Loucy (cell line): ENCODE data around the gene SNU13.
A peak's percentile ranks its signal among the peaks of the same experiment; 100 is the strongest.

Experiments used
- H2AFZ ChIP-seq: fragments of 200-600 bp; sonication (generic); 2 replicates; pipeline ENCODE4 v1.6.0; 2016; ENCODE audit warnings: antibody characterized with exemption, mild to moderate bottlenecking, low read length, moderate library complexity
- H3F3A ChIP-seq: fragments of 200-600 bp; 2 replicates; pipeline ENCODE4 v1.6.0; 2016; ENCODE audit warnings: antibody characterized with exemption, low read depth, mild to moderate bottlenecking
- H3K27me3 ChIP-seq: fragments of 200-600 bp; sonication (generic); 2 replicates; pipeline ENCODE4 v1.6.1; 2014; ENCODE audit warnings: low read length, mild to moderate bottlenecking; ENCODE audit not compliant: insufficient read depth, poor library complexity, severe bottlenecking
- H3K36me3 ChIP-seq: fragments of 200-600 bp; sonication (generic); 2 replicates; pipeline ENCODE4 v1.6.1; 2016; ENCODE audit warnings: low read length; ENCODE audit not compliant: insufficient read depth
- H3K4me1 ChIP-seq: fragments of 200-600 bp; sonication (generic); 2 replicates; pipeline ENCODE4 v1.5.1; 2014; ENCODE audit warnings: low read length, mild to moderate bottlenecking; ENCODE audit not compliant: insufficient read depth, poor library complexity, severe bottlenecking
- H3K4me2 ChIP-seq: fragments of 200-600 bp; sonication (generic); 2 replicates; pipeline ENCODE4 v1.6.0; 2014; ENCODE audit warnings: antibody characterized with exemption, low read length, low read depth, mild to moderate bottlenecking; ENCODE audit not compliant: poor library complexity, severe bottlenecking
- H3K4me3 ChIP-seq: fragments of 200-600 bp; sonication (generic); 2 replicates; pipeline ENCODE4 v1.5.1; 2014; ENCODE audit warnings: low read length, mild to moderate bottlenecking, mixed read lengths; ENCODE audit not compliant: poor library complexity, severe bottlenecking
- H3K79me2 ChIP-seq: fragments of 200-600 bp; sonication (generic); 2 replicates; pipeline ENCODE4 v1.6.1; 2014; ENCODE audit warnings: low read length; ENCODE audit not compliant: insufficient read depth
- H3K9ac ChIP-seq: fragments of 200-600 bp; sonication (generic); 2 replicates; pipeline ENCODE4 v1.6.0; 2014; ENCODE audit warnings: mild to moderate bottlenecking, low read depth, low read length, moderate library complexity; ENCODE audit not compliant: poor library complexity, severe bottlenecking
- H3K9me2 ChIP-seq: fragments of 200-600 bp; sonication (generic); replicated peaks from 2 replicates; pipeline ENCODE4 v1.6.1; 2016; ENCODE audit warnings: low read depth, low read length, mixed read lengths
- H3K9me3 ChIP-seq: fragments of 200-600 bp; sonication (generic); 2 replicates; pipeline ENCODE4 v1.6.1; 2014; ENCODE audit warnings: mild to moderate bottlenecking, antibody characterized with exemption, low read length, low read depth; ENCODE audit not compliant: insufficient read depth
- H4K20me1 ChIP-seq: fragments of 200-600 bp; sonication (generic); 2 replicates; pipeline ENCODE4 v1.6.0; 2014; ENCODE audit warnings: antibody characterized with exemption, low read length, mild to moderate bottlenecking; ENCODE audit not compliant: insufficient read depth, poor library complexity, severe bottlenecking
- CTCF ChIP-seq: fragments of 200-600 bp; sonication (generic); conservative IDR thresholded peaks from 2 replicates; pipeline ENCODE4 v1.5.1; 2014; ENCODE audit warnings: mild to moderate bottlenecking, antibody characterized with exemption, low read length
- EZH2phosphoT487 ChIP-seq: fragments of 200-600 bp; IDR thresholded peaks from 2 replicates; pipeline ENCODE4 v1.6.1; 2018; ENCODE audit warnings: antibody characterized with exemption, mild to moderate bottlenecking, moderate library complexity, borderline replicate concordance

The SNU13 gene

DNA sequence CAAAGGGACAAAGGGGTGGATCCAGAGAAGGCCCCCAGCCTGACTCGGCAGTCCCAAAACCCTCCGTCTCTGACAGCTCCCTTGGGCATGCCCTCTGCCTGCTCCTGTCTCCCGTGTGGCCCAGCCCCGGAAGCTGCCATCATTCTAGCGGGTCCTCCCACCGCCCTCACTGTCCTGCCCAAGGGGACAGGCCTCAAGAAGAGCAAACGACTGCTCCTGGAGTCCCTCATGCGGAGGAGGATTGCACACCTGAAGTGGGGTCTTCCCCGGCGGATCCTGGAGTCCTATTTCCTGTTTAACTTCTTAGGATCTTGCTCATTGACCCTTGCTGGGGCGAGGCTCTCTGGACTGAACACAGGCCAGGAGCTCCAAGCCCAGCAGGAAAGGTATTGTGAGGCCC is 8.0 kb upstream of the SNU13 start:
- H3K9me3 ChIP-seq: no peaks in the 10 kb centered on the region
- H3K4me2 ChIP-seq: peak overlapping the region; percentile 49
- H3K79me2 ChIP-seq: no peaks in the 10 kb centered on the region
- H3K9me2 ChIP-seq: no peaks in the 10 kb centered on the region
- peak overlapping the region; percentile 48 for H3K4me3 ChIP-seq
- no peaks in the 10 kb centered on the region for H3K27me3 ChIP-seq
- no peaks in the 10 kb centered on the region for H3K36me3 ChIP-seq
- TF ChIP-seq CTCF (no peak), EZH2phosphoT487 (no peak)
- H2AFZ ChIP-seq: peak overlapping the region; percentile 70
- H3K4me1 ChIP-seq: no peaks in the 10 kb centered on the region
- H4K20me1 ChIP-seq: no peaks in the 10 kb centered on the region
- peak overlapping the region; percentile 57 for H3K9ac ChIP-seq
- H3F3A ChIP-seq: no peaks in the 10 kb centered on the region

GRCh38 chr22:41695211-41695610 is 6.5 kb upstream of the SNU13 start:
- Histone ChIP-seq H2AFZ (no peak overlapping the region), H3K4me2 (no peak overlapping the region), H3K36me3 (no peaks in the 10 kb centered on the region), H3K9me2 (no peaks in the 10 kb centered on the region), H4K20me1 (no peaks in the 10 kb centered on the region), H3K9ac (peak overlapping the region; percentile 4), H3K27me3 (no peaks in the 10 kb centered on the region), H3K9me3 (no peaks in the 10 kb centered on the region), H3K79me2 (no peaks in the 10 kb centered on the region; the same call in 1 of the 2 replicates), H3K4me3 (no peak overlapping the region), H3F3A (no peaks in the 10 kb centered on the region), H3K4me1 (peaks cover 2% of the 10 kb centered on the region)
- TF ChIP-seq EZH2phosphoT487 (no peak), CTCF (no peak)

GRCh38 chr22:41690476-41690875 is 1.8 kb upstream of the SNU13 start:
- Histone ChIP-seq H3K27me3 (no peaks in the 10 kb centered on the region), H3K4me2 (peak overlapping the region; percentile 79)
- TF ChIP-seq EZH2phosphoT487: no peak
- TF ChIP-seq CTCF: no peak

More at GRCh38 chr22:41690476-41690875, 1.8 kb upstream of the SNU13 start:
- Histone ChIP-seq H3K9ac (peak overlapping the region; percentile 96), H4K20me1 (peaks cover 13% of the 10 kb centered on the region), H3F3A (no peaks in the 10 kb centered on the region), H2AFZ (no peak overlapping the region), H3K36me3 (no peaks in the 10 kb centered on the region), H3K79me2 (peaks cover 45% of the 10 kb centered on the region), H3K4me1 (peaks cover 13% of the 10 kb centered on the region), H3K9me2 (no peaks in the 10 kb centered on the region), H3K4me3 (peak overlapping the region; percentile 94), H3K9me3 (no peaks in the 10 kb centered on the region)
